Body of pancreas (tissue), 4 donors: Measurements from ENCODE around the gene ZCCHC4. TPM values are rescaled to one million over a fixed set of nuclear protein-coding genes. Genes with fewer than 3 reads are reported as not detected.

Source experiments
- ATAC-seq: fragments of 150-250 bp; one replicate; pipeline ENCODE4 v1.9.1; 2016
- DNase-seq, 4 donors: peaks; one replicate each; pipeline ENCODE4 v3.0.0-alpha.2; 2019
- H3K27ac ChIP-seq, 4 donors: fragments of 200-600 bp; sonication (generic); 1 replicate in 3 of 4; 2 replicates in 1 of 4; pipeline versions ENCODE4 v1.5.1 to v1.6.1; 2016 to 2019; ENCODE audit warnings: mild to moderate bottlenecking in 1 of 4, mixed read lengths in 1 of 4, moderate library complexity in 1 of 4
- H3K27me3 ChIP-seq, 2 donors: fragments of 200-600 bp; sonication (generic); one replicate each; pipeline ENCODE4 v1.6.0; 2016; ENCODE audit warnings: mild to moderate bottlenecking in 1 of 2
- H3K36me3 ChIP-seq, 2 donors: fragments of 200-600 bp; sonication (generic); replicated peaks in 1 of 2; 2 replicates each; pipeline ENCODE4 v1.5.1; 2016; ENCODE audit warnings: low read depth in 2 of 2; ENCODE audit not compliant: insufficient read depth in 1 of 2
- H3K4me1 ChIP-seq: fragments of 200-600 bp; sonication (generic); one replicate; pipeline ENCODE4 v1.6.0; 2016
- H3K4me3 ChIP-seq, 2 donors: fragments of 200-600 bp; sonication (generic); 1 replicate in 1 of 2; 2 replicates in 1 of 2; pipeline ENCODE4 v1.5.1; 2016 to 2019
- H3K9me3 ChIP-seq, 3 donors: fragments of 200-600 bp; sonication (generic); 1 replicate in 2 of 3; 2 replicates in 1 of 3; pipeline ENCODE4 v1.5.1; 2016
- POLR2A ChIP-seq, 3 donors: fragments of 450-650 bp; IDR thresholded peaks; one replicate each; pipeline ENCODE4 v1.6.1; 2016; ENCODE audit warnings: antibody characterized with exemption in 3 of 3, mild to moderate bottlenecking in 2 of 3
- WGBS, 2 donors: methylation state at CpG; one replicate each; pipeline ENCODE4 v1.1.5; 2017; 5-methylcytosine and 5-hydroxymethylcytosine counted together
- intact Hi-C: fragments of 100-400 bp; cut with DNase I; formaldehyde crosslinking; loops from one replicate; pipeline ENCODE4 v1.15.1; 2023
- total RNA-seq, 2 donors: library from RNA; depleted of rRNA; stranded (reverse); fragments of >200 nt; gene quantifications; one replicate each; pipeline ENCODE4 v1.1.0, GENCODE V29; 2016
- TF ChIP-seq, protein P1 (sequence below), 7 experiments: fragments of 450-650 bp in 4 of 7; fragments of 200-600 bp in 3 of 7; sonication (generic) in 3 of 7; IDR thresholded peaks; one replicate each; pipeline ENCODE4 v1.5.1; 2016 to 2019; ENCODE audit warnings: antibody characterized with exemption in 7 of 7

The ZCCHC4 gene
- total RNA-seq, 2 donors from 2014 or later = 5.2 to 9.2 TPM

GRCh38 chr4:25383647-25384046 is 71.1 kb downstream of the ZCCHC4 start:
- peaks cover 3 to 5% of the 10 kb centered on the region in 2 donors for H3K36me3 ChIP-seq
- DNase-seq (no peak), ATAC-seq (no peak)
- TF ChIP-seq, protein P1, sequence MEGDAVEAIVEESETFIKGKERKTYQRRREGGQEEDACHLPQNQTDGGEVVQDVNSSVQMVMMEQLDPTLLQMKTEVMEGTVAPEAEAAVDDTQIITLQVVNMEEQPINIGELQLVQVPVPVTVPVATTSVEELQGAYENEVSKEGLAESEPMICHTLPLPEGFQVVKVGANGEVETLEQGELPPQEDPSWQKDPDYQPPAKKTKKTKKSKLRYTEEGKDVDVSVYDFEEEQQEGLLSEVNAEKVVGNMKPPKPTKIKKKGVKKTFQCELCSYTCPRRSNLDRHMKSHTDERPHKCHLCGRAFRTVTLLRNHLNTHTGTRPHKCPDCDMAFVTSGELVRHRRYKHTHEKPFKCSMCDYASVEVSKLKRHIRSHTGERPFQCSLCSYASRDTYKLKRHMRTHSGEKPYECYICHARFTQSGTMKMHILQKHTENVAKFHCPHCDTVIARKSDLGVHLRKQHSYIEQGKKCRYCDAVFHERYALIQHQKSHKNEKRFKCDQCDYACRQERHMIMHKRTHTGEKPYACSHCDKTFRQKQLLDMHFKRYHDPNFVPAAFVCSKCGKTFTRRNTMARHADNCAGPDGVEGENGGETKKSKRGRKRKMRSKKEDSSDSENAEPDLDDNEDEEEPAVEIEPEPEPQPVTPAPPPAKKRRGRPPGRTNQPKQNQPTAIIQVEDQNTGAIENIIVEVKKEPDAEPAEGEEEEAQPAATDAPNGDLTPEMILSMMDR (IDR thresholded peaks at IDR 0.05) = no peak
- no peak for TF ChIP-seq POLR2A (IDR thresholded peaks at IDR 0.05)
- no peak overlapping the region for H3K4me3 ChIP-seq
- no peaks in the 10 kb centered on the region for H3K9me3 ChIP-seq
- H3K4me1 ChIP-seq = peaks cover 3% of the 10 kb centered on the region
- intact Hi-C loops = no loop called here
- H3K27me3 ChIP-seq = no peaks in the 10 kb centered on the region
- 44 to 62% methylated on average over 2 of the region's 2 CpGs for WGBS, 2 donors
- no peak overlapping the region for H3K27ac ChIP-seq

DNA sequence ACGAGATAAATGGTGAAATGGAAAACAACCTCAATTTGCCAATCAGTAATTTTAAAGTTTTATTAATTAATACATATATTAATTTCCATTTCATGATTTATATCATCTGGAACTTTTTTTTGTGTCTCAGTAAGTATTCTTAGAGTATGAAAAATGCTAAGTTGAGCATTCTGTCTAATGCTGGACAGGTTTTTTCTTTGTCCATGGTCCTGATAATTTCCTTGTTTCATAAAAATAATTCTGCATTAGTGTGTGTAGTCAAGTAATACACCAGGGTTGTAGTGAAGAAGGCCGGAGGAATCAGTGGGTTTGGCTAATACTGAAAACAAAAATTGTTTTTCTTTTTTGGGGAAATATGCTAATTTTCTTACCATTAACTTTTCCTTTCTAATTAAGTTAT is 74.4 kb downstream of the ZCCHC4 start:
- intact Hi-C loops = no loop called here
- Histone ChIP-seq H3K27me3 (no peaks in the 10 kb centered on the region), H3K4me1 (no peaks in the 10 kb centered on the region), H3K9me3 (no peaks in the 10 kb centered on the region), H3K36me3 (peaks cover 5 to 14% of the 10 kb centered on the region in 2 donors), H3K27ac (no peak overlapping the region), H3K4me3 (no peak overlapping the region)
- DNase-seq = no peak
- WGBS, 2 donors = 88 to 92% methylated on average over 2 of the region's 2 CpGs
- TF ChIP-seq, protein P1 (IDR thresholded peaks at IDR 0.05) = no peak
- TF ChIP-seq POLR2A (IDR thresholded peaks at IDR 0.05) = no peak
- ATAC-seq = no peak

GRCh38 chr4:25397305-25397704 is 84.7 kb downstream of the ZCCHC4 start:
- intact Hi-C loops = no loop called here
- H3K36me3 ChIP-seq = peaks cover 0 to 26% of the 10 kb centered on the region in 2 donors
- H3K27ac ChIP-seq = no peak overlapping the region
- no peaks in the 10 kb centered on the region for H3K9me3 ChIP-seq
- WGBS, 2 donors = 96 to 98% methylated on average over 3 of the region's 3 CpGs
- TF ChIP-seq POLR2A (IDR thresholded peaks at IDR 0.05) = no peak
- TF ChIP-seq, protein P1 (IDR thresholded peaks at IDR 0.05) = no peak
- H3K27me3 ChIP-seq = no peaks in the 10 kb centered on the region
- no peaks in the 10 kb centered on the region for H3K4me1 ChIP-seq
- no peak overlapping the region for H3K4me3 ChIP-seq
- no peak for DNase-seq
- ATAC-seq = no peak

GRCh38 chr4:25399510-25399909 is 86.9 kb downstream of the ZCCHC4 start:
- DNase-seq = no peak
- peaks cover 5 to 21% of the 10 kb centered on the region in 2 donors for H3K36me3 ChIP-seq
- H3K9me3 ChIP-seq = no peaks in the 10 kb centered on the region
- no peak for ATAC-seq
- no peak overlapping the region for H3K27ac ChIP-seq
- TF ChIP-seq, protein P1 (IDR thresholded peaks at IDR 0.05) = no peak
- no peak for TF ChIP-seq POLR2A (IDR thresholded peaks at IDR 0.05)
- WGBS, 2 donors = 88 to 94% methylated on average over 4 of the region's 4 CpGs
- intact Hi-C loops = no loop called here
- no peaks in the 10 kb centered on the region for H3K27me3 ChIP-seq
- no peaks in the 10 kb centered on the region for H3K4me1 ChIP-seq
- H3K4me3 ChIP-seq = no peak overlapping the region

DNA sequence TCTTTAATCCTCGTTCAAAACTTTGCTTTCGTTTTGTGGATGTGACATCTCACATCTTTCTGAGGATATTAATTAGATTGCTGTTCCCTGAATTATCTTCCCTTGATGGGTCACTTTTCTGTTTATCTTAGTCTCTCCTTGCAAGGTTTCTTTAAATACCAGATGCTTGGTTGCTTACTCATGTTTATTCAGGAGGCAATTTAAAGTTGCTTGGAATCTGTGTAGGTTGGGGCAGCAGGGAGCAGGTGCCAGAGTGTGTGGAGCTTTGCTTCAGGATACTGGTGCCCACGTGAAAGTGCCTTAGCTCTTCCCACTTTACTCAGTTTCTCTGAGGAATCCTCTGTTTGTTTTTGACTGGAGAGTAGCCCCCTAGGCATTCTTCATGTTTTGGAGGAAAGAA is 88.5 kb downstream of the ZCCHC4 start:
- ATAC-seq (no peak), DNase-seq (no peak)
- H3K4me1 ChIP-seq = no peaks in the 10 kb centered on the region
- intact Hi-C loops = no loop called here
- no peaks in the 10 kb centered on the region for H3K9me3 ChIP-seq
- H3K4me3 ChIP-seq = no peak overlapping the region
- peaks cover 5 to 19% of the 10 kb centered on the region in 2 donors for H3K36me3 ChIP-seq
- no peaks in the 10 kb centered on the region for H3K27me3 ChIP-seq
- TF ChIP-seq, protein P1 (IDR thresholded peaks at IDR 0.05) = no peak
- no peak for TF ChIP-seq POLR2A (IDR thresholded peaks at IDR 0.05)
- WGBS, 2 donors = 68 to 76% methylated on average over 3 of the region's 3 CpGs
- no peak overlapping the region for H3K27ac ChIP-seq
